GF-D8 (cell line): ENCODE data around the gene CELA2B.
"Not testable (repeated sequence)": the region's sequence is repeated elsewhere in the genome, so short reads cannot be mapped to it uniquely, and the experiment has no call there.

Experiments
- DNase-seq: peaks from one replicate; lab custom pipeline; 2025; lab: John Stamatoyannopoulos, UW

Gene CELA2B

DNA sequence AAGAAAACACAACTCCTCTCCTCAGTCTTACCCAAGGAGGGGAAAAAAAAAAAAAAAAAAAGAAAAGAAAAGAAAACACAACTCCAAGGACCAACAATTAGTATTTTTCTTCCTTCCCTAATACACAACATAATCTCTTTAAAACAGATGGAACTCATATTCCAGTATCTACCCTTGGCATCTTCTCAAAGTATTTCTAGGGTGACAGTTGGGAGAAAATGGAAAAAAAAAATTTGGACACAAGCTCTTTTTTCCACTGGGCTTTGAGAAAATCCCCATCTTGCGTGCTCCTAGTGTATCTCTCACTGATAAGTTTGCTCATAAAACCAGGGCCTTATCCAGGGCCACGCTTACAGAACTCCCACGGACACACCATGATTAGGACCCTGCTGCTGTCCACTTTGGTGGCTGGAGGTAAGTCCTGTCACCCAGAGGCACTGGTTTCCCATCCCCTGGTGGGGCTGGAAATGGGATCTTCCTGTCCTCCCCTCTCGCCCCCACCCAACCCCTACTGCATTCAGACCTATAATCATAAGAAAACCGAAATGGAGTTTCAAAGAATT, at the start of gene CELA2B:
Gene CELA2B (plus strand): TSS at position 353 of the 563 bp plus-strand sequence. CDS start 22 bp downstream, at position 375.
- no peak for DNase-seq

DNA sequence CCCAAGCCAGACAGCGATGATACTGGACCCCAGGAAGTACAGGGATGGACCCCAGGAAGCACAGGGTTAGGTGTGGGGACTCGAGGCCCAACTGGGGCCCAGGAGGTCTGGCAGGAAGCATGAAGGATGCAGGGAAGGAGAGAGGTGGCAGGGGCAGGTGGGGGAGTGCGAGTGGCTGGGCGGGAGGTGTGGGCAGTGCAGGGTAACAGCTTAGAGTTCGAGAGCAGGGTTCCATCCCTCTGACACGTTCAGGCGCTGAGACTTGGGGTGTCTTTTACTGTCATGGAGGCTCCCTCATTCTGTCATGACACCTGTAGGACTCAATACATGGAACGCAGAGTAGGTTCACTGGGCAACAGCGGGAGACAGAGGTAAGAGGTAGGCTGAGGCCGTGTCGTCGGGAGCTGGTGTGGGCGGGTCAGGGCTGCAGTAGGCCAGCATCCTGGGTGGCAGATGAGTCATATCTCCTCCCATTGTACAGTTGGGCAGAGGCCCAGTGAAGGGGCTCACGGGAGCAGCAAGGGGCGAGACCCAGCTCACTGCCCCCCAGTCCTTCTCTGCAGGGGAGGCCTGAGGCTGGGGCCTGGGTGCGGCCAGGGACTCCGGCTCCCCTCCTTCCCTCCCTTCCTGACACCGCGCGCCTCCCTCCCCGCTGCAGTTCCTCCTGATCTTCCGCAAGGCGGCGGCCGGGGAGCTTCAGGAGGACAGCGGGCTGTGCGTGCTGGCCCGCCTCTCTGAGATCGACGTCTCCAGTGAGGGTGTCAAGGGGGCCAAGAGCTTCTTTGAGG, 49.2 kb upstream of the CELA2B start:
- DNase-seq: no peak

DNA sequence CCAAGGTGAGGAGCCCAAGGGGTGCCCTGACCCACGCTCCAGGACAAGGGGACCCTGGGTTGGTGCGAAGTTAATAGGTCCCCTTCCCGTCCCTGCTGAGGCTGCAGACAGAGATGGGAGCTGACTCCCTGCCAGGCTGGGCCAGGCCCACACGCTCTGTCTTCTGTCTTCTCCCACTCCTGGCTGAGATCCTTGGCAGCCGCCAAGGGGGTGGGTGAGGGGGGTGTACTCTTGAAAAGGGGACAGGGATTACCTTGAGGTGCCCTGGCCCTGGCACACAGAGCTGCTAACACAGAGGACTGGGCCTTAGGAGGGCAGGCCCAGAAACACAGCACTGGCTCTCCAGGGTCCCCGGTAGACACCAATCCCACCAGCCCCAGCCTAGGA, 48.6 kb upstream of the CELA2B start:
- no peak for DNase-seq

DNA sequence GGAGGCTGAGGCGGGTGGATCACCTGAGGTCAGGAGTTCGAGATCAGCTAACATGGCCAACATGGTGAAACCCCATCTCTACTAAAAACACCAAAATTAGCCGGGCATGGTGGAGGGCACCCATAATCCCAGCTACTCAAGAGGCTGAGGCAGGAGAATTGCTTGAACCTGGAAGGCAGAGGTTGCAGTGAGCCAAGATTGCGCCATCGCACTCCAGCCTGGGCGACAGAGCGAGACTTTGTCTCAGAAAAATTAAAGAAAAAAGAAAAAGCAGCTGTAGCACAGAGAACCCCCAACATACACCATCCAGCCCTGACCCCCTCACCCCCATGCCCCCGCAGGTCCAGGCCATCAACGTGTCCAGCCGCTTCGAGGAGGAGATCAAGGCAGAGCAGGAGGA, 47.7 kb upstream of the CELA2B start:
- not testable (repeated sequence) for DNase-seq

DNA sequence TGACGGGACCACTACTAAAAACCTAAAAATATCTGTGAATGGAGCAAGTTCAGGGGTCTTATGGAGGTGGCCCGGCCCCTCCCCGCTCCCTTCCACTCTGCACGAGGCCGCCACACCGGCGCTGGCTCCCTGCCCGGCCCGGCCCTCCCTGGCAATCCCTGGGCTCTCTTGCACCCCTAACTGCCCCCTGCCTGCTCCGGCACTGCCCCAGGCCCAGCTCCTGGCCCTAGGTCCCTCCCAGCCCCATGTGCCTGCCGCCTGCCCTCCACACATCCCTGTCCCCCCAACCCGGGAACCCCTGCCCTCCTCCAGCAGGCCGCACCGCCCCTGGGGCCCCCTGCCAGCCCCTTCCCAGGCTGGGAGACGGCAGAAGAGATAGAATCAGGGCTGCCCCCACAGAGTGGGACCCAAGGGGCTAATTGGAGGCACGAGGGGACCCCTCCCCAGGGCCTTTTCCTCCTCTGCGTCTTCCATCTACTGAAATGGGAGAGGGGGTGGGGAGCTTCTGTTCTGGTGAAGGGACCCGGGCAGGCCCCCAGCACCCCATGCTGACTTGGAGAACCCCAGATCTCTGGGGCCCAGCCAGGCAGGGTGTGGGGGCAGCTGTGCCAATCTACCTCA, 47.0 kb upstream of the CELA2B start:
- no peak for DNase-seq

DNA sequence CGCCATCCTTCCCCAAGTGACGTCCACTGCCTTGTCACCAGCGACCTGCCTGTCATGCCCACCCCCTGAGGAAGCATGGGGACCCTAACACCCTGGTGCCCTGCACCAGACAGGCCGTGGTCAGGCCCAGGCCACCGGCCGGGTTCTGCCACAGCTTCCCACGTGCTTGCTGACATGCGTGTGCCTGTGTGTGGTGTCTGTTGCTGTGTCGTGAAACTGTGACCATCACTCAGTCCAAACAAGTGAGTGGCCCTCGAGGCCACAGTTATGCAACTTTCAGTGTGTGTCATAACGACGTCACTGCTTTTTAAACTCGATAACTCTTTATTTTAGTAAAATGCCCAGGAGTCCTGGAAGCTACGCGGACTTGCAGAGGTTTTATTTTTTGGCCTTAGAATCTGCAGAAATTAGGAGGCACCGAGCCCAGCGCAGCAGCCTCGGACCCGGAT, 46.2 kb upstream of the CELA2B start:
- no peak for DNase-seq

DNA sequence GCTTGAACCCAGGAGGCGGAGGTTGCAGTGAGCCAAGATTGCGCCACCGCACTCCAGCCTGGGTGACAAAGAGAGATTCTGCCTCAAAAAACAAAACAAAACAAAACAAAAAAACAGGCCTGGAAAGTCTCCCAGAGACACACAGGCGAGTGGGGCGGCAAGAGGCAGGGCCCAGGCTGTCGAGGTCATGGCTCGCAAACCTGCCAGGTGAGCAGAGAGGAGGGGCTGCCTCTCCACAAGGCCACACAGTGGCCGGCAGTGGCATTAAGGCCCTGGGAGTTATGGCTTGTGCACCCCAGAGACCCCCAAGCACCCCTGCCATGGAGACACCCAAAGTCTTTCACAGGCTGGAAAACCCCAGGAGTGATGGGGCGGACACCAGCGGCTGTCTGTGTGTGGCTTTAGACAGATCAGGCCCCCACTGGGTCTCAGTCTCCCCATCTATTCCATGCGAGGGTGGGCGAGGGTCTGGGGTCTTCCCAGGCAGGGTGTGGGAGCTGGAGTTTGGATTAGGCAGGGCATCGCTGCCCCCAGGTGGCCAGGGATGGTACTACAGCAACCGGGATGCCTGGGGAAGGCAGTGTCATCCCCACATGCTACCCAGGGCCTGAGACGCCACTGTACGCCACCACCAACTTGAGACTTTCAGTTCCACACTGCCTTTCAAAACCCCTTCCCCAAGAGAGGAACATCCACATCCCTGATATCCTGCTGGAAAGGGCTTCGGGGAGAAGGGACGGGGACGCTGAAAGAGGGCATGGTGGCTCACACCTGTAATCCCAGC, 44.9 kb upstream of the CELA2B start:
- no peak for DNase-seq

DNA sequence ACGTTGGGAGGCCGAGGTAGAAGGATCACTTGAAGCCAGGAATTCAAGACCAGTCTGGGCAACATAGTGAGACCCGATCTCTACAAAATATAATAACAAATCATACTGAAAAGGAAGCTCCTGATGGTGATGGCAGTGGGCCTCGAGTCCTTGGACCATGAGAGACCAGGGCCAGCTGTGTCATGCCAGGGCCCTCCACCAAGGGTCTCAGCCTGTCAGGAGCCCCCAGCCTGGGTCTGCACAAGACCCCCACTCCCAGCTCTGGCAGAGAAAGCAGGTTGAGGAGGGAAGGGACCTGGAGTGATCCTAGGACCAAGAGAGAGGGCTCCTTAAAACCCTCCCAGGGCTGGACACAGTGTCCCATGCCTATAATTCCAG, 44.3 kb upstream of the CELA2B start:
- no peak for DNase-seq

DNA sequence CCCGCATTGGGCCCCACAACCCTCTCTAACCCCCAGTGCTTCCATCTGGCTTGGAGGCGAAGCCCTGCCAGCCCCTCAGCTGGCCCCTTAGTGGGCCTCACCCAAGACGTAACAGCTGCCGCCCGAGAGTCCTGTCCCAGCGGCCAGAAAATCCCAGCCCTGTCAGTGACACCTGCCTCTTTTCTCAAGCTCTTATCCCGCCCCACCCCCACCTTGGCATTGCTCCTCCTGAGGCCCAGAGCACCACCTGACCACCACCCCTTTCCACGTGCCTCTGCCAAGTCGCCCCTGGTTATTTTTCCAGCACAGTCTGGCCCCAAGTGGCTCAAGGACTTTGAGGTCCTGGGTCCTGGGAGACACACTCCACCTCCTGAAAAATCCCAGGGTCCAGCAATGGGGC, 43.6 kb upstream of the CELA2B start:
- no peak for DNase-seq

DNA sequence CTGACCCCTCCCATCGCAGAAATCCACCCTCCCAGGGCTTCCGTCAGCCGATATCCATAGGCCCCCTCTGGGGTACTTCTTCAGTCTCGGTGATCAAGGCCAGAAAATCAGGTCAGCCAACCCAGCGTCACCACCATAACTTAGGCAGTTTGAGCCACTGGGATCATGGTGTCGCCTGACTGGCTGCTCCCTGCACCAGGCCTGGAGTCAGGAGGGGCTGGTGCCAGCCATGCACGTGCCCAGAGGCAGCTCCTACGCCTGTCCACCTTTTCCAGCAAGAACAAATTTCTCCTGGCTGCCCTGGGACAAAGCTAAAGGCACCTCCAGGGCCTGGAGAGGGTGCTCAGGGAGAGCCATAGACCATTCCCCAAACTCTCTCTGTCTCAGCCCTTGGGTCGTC, 42.4 kb upstream of the CELA2B start:
- no peak for DNase-seq

DNA sequence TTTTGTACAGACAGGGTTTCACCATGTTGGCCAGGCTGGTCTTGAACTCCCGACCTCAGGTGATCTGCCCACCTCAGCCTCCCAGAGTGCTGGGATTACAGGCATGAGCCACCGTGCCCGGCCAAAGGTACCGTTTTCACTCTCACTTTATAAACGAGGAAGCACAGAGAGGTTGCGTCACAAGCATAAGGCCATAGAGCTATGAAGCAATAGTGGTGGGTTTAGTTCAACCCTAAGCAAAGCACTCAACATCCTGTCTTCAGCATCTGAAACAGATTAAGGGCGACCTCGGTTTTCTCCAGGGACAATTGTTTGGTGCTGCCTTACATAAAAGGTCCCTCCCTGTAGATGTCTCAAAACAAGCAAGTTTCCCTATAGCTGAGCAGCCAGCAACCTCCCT, 41.2 kb upstream of the CELA2B start:
- peak; percentile 95 for DNase-seq

DNA sequence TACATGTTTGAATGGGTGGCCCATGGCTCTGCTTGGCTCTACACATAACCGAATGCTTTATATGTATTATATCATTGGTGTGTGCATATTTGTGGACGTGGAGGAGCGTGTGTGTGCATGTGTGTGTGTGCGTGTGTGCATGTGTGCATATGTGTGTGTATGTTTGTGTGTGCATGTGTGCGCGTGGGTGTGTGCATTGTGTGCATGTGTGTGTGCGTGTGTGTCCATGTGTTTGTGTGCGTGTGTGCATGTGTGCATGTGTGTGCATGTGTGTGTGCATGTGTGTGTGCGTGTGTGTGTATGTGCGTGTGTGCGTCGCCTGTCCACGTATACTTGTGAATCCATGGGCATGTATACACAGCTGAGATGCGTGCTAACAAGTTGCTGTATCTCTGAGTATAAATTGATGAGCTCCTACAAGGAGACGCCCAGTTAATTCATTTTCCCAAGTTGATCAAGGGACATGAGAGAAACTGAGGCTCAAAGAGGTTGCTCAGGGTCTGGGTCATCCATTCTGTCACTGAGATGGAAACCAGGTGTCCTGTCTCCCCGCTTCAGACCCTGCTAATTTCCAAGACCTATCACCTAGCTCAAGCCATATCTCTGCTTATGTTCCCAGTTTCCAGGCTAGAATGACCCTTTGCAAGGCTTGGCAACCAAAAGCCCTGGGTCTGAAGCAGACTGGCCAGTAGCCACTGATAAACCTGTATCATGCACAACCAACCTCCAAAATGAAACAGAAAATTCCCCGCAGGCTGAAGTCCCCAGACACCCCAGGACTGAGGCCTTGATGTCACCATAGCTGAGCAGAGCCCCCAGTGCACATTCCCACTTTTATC, 40.4 kb upstream of the CELA2B start:
- no peak for DNase-seq

DNA sequence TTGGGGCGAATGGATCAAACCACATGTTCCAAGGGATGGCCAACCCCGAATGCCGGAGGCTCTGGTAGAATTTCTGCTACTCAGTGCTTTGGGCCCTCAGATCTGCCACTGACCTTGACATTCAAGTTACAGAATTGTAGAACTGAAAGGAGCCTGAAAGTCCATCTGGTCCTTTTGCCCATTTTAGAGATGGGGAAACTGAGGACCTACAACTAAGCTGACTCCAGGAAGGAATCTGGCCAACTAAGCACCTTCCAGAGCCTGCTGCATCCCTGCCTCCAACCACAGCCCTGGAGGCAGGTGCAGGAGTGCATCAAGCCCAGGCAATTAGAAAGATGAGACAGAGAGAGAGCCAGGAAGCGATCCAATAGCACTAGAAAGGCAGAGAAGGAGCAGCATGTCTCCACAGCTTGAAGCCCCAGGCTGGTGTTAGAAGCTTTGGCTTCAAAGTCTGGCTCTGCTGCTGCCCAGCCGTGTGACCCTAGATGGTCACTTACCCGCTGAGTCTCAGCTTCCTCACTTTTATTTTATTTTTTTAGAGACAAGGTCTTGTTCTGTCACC, 38.9 kb upstream of the CELA2B start:
- no peak for DNase-seq

DNA sequence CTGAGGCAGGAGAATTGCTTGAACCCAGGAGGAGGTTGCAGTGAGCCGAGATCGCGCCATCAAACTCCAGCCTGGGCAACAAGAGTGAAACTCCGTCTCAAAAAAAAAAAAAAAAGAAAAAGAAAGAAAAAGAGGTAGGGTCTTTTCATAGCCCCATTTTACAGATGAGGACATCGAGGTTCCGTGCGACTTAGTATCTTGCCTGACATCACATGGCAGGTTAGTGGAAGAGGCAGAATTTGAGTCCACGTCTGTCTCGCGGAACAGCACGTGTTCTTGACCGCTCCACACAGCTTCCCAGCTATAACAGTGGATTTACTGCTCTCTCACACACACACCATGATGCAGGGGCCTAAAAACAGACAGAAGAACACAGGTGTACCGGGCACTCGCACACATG, 36.6 kb upstream of the CELA2B start:
- DNase-seq: no peak

DNA sequence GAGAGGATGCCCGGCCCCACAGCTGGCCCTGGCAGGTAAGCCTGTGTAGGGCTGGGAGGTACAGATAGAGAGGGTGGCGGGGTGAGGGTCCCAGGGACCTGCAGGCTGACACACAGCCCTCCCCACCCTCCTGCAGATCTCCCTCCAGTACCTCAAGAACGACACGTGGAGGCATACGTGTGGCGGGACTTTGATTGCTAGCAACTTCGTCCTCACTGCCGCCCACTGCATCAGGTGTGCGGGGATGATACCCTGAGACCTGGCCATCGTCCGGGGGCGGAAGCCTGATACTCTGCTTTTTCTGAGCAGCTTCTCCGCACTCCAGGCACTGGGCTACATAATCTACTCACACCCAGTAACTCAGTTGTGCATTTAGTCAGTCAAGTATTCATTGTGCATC, 35.5 kb upstream of the CELA2B start:
- DNase-seq: no peak

DNA sequence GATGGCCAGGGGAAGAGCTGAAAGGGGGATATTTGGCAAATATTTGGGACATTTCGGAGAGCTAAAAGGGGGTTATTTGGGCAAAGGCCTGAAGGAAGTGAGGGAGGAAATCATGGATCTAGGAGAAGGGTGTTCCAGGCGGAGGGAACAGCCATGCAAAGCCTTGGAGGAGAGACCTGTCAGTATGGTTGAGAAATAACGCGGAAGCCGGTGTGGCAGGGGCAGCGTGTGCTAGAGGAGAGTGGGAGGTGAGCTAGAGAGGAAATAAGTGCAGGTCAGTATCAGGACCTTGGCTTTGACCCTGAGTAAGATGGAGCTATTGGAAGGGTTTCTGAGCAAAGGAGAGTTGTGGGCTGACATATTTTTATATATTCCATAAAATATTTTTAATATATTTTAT, 34.7 kb upstream of the CELA2B start:
- no peak for DNase-seq

DNA sequence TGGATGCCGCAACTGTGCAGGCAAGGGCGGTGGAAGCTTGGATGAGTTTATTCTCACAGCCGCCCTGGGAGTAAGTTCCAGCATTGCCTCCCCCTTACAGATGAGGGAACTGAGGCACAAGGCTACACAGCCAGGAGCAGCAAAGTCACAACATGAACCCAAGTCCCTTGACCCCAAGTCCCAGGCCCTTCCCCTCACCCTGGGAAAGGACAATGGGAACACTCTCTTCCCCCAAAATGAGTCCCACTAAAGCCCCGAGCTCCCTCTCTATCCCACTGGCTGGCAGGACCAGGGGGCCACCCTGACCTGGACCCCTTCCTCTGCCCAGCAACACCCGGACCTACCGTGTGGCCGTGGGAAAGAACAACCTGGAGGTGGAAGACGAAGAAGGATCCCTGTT, 33.8 kb upstream of the CELA2B start:
- no peak for DNase-seq

DNA sequence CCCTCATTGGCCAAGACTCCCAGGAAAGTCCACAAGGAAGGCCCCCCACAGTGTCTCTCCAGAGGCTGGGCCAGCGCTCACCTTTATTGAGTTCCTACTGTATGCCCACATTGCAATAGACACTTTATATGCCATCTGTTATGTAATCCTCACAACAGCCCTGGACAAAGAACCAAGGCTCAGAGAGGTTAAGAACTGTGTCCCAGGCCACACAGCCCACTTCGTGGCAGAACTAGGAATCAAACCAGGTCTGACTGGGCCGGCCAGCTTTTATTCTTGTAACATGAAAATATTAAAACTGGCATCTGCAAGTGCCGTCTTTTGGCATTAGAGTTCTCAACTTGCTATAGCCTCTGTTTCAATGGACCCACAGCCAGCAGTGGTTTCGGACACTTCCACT, 33.1 kb upstream of the CELA2B start:
- DNase-seq: no peak

DNA sequence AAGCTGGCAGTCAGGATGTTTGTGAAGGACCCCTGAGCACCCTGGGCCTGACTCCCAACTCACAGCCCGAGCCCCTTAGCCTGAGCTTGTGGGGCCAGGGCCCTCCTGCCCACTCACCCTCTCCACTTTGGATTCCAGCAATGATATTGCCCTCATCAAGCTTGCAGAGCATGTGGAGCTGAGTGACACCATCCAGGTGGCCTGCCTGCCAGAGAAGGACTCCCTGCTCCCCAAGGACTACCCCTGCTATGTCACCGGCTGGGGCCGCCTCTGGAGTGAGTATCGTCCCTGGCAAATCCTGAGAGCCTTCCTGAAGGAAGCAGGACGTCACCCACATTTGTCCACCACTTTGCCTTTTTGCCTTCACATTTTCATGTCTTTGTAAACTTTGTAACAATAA, 32.6 kb upstream of the CELA2B start:
- DNase-seq: no peak

DNA sequence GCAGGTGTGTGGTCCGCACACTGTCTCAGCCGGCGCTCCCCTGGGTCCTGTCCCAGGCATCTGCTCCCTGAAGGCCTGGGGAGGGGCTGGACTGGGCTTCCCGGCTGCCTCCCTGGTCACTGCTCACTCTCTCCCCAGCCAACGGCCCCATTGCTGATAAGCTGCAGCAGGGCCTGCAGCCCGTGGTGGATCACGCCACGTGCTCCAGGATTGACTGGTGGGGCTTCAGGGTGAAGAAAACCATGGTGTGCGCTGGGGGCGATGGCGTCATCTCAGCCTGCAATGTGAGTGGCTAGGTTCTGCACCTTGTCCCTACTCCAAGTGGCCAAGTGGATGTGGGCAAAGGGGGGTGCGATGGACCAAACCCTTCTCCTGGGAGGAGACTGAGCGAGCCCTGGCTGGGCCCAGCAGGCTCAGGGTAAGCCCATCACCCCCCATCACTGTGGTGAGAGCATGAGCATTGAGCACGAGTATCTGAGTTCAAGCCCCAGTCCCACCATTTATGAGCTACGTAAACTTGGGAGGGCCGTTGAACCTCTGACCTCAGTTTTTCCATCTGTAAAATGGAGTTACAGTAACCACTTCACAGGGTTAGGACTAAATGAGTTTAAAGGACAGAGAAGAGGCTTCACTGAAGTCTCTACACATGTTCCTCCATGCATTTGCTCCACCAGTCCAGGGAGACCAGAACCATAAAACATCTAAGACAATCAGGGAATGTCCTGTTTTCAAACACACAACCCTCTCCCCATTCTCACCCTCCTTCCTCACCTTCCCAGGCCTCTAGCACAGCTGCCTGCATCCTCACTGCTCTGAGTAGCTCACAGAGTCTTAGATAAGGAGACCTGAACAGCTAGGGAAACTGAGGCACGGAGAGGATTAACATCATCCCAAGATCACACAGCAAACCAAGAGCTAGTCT, 31.2 kb upstream of the CELA2B start:
- DNase-seq: no peak
